Neutrophil (primary cell): ENCODE measurements around the gene EDC4.

ENCODE experiments used
- H3K27ac ChIP-seq: fragments of 200-600 bp; sonication (generic); 2 replicates; pipeline ENCODE4 v1.5.1; 2016; ENCODE audit warnings: mild to moderate bottlenecking, moderate library complexity
- H3K27me3 ChIP-seq: fragments of 200-600 bp; sonication (generic); 2 replicates; pipeline ENCODE4 v1.6.0; 2016; ENCODE audit warnings: mild to moderate bottlenecking
- H3K36me3 ChIP-seq: fragments of 200-600 bp; sonication (generic); 2 replicates; pipeline ENCODE4 v1.5.1; 2017
- H3K4me1 ChIP-seq, 2 experiments: fragments of 200-600 bp in 1 of 2; sonication (generic) in 1 of 2; 1 replicate in 1 of 2; 2 replicates in 1 of 2; pipeline versions ENCODE4 v1.5.1 to v1.6.1; 2013 to 2016; ENCODE audit warnings: low read depth in 1 of 2, low read length in 1 of 2, mild to moderate bottlenecking in 1 of 2, moderate library complexity in 1 of 2; ENCODE audit not compliant: control insufficient read depth in 1 of 2, insufficient read depth in 1 of 2
- H3K4me3 ChIP-seq, 2 experiments: fragments of 200-600 bp in 1 of 2; sonication (generic) in 1 of 2; 1 replicate in 1 of 2; 2 replicates in 1 of 2; pipeline ENCODE4 v1.5.1; 2013 to 2016; ENCODE audit warnings: low read depth in 1 of 2, low read length in 1 of 2, mild to moderate bottlenecking in 1 of 2, moderate library complexity in 1 of 2
- H3K9me3 ChIP-seq: fragments of 200-600 bp; sonication (generic); 2 replicates; pipeline ENCODE4 v1.5.1; 2016
- CTCF ChIP-seq: fragments of 200-600 bp; sonication (generic); IDR thresholded peaks from 2 replicates; pipeline ENCODE4 v1.5.1; 2016; ENCODE audit warnings: antibody characterized with exemption

EDC4 gene

GRCh38 chr16:67922740-67923139, 49.9 kb downstream of the EDC4 start:
- no peaks in the 10 kb centered on the region for H3K4me1 ChIP-seq
- H3K36me3 ChIP-seq = peaks cover 55% of the 10 kb centered on the region

GRCh38 chr16:67923414-67924116, 50.7 kb downstream of the EDC4 start:
- no peaks in the 10 kb centered on the region for H3K4me1 ChIP-seq
- peaks cover 58% of the 10 kb centered on the region for H3K36me3 ChIP-seq
- H3K4me3 ChIP-seq = no peak overlapping the region
- H3K27me3 ChIP-seq = no peaks in the 10 kb centered on the region
- H3K9me3 ChIP-seq = no peaks in the 10 kb centered on the region
- TF ChIP-seq CTCF = no peak
- no peak overlapping the region for H3K27ac ChIP-seq

More at GRCh38 chr16:67922740-67923139, 49.9 kb downstream of the EDC4 start:
- Histone ChIP-seq H3K4me3 (no peak overlapping the region), H3K27ac (no peak overlapping the region), H3K27me3 (no peaks in the 10 kb centered on the region), H3K9me3 (no peaks in the 10 kb centered on the region)
- no peak for TF ChIP-seq CTCF

GRCh38 chr16:67924140-67924906, 51.5 kb downstream of the EDC4 start:
- H3K4me1 ChIP-seq = no peaks in the 10 kb centered on the region
- no peak for TF ChIP-seq CTCF
- no peaks in the 10 kb centered on the region for H3K27me3 ChIP-seq
- H3K4me3 ChIP-seq = no peak overlapping the region
- no peak overlapping the region for H3K27ac ChIP-seq
- no peaks in the 10 kb centered on the region for H3K9me3 ChIP-seq
- H3K36me3 ChIP-seq = peaks cover 58% of the 10 kb centered on the region

GRCh38 chr16:67926181-67926750, 53.4 kb downstream of the EDC4 start:
- Histone ChIP-seq H3K27me3 (no peaks in the 10 kb centered on the region), H3K27ac (no peak overlapping the region), H3K36me3 (peaks cover 70% of the 10 kb centered on the region), H3K4me3 (no peak overlapping the region), H3K9me3 (no peaks in the 10 kb centered on the region), H3K4me1 (no peaks in the 10 kb centered on the region)
- no peak for TF ChIP-seq CTCF

GRCh38 chr16:67927131-67927941, 54.5 kb downstream of the EDC4 start:
- no peaks in the 10 kb centered on the region for H3K27me3 ChIP-seq
- no peak overlapping the region for H3K27ac ChIP-seq
- no peaks in the 10 kb centered on the region for H3K4me1 ChIP-seq
- no peak overlapping the region for H3K4me3 ChIP-seq
- H3K9me3 ChIP-seq = no peaks in the 10 kb centered on the region
- TF ChIP-seq CTCF = no peak
- peaks cover 80% of the 10 kb centered on the region for H3K36me3 ChIP-seq
